Trophoblast cell (in vitro differentiated cells and primary cell): Measurements from ENCODE around the gene N4BP2L2.

Experiments
- DNase-seq, 2 donors: peaks; one replicate each; pipeline ENCODE4 v3.0.0-alpha.2; 2016
- H2AFZ ChIP-seq: 2 replicates; pipeline ENCODE4 v1.6.1; 2013; ENCODE audit warnings: low read length, moderate library complexity, mild to moderate bottlenecking; ENCODE audit not compliant: insufficient read depth, poor library complexity
- H2AK5ac ChIP-seq: 2 replicates; pipeline ENCODE4 v1.6.1; 2013; ENCODE audit warnings: mild to moderate bottlenecking, low read length
- H2BK120ac ChIP-seq: 2 replicates; pipeline ENCODE4 v1.6.1; 2013; ENCODE audit warnings: low read length, mild to moderate bottlenecking, moderate library complexity; ENCODE audit not compliant: insufficient read depth, poor library complexity
- H2BK12ac ChIP-seq: 2 replicates; pipeline ENCODE4 v1.6.1; 2013; ENCODE audit warnings: mild to moderate bottlenecking, low read length, moderate library complexity
- H2BK5ac ChIP-seq: 2 replicates; pipeline ENCODE4 v1.6.1; 2013; ENCODE audit warnings: low read length, low read depth, moderate library complexity, mild to moderate bottlenecking; ENCODE audit not compliant: poor library complexity
- H3K14ac ChIP-seq: 2 replicates; pipeline ENCODE4 v1.6.1; 2013; ENCODE audit warnings: mild to moderate bottlenecking, low read length
- H3K18ac ChIP-seq: 2 replicates; pipeline ENCODE4 v1.6.1; 2013; ENCODE audit warnings: mild to moderate bottlenecking, low read length
- H3K23ac ChIP-seq: 2 replicates; pipeline ENCODE4 v1.6.1; 2013; ENCODE audit warnings: low read length
- H3K27ac ChIP-seq: 2 replicates; pipeline ENCODE4 v1.5.1; 2013; ENCODE audit warnings: low read depth, mild to moderate bottlenecking, inconsistent platforms, low read length, moderate library complexity
- H3K27me3 ChIP-seq: 2 replicates; pipeline ENCODE4 v1.6.1; 2013; ENCODE audit warnings: inconsistent platforms, mild to moderate bottlenecking, low read length, moderate library complexity; ENCODE audit not compliant: insufficient read depth
- H3K36me3 ChIP-seq, 2 experiments: 1 replicate in 1 of 2; 2 replicates in 1 of 2; pipeline ENCODE4 v1.6.1; 2013; ENCODE audit warnings: low read length in 2 of 2, mild to moderate bottlenecking in 2 of 2, moderate library complexity in 1 of 2; ENCODE audit not compliant: insufficient read depth in 2 of 2, control insufficient read depth in 1 of 2
- H3K4ac ChIP-seq: 2 replicates; pipeline ENCODE4 v1.6.1; 2013; ENCODE audit warnings: low read depth, mild to moderate bottlenecking, low read length, moderate library complexity
- H3K4me1 ChIP-seq, 2 experiments: 1 replicate in 1 of 2; 2 replicates in 1 of 2; pipeline ENCODE4 v1.6.1; 2013; ENCODE audit warnings: low read length in 2 of 2, mild to moderate bottlenecking in 2 of 2, moderate library complexity in 1 of 2; ENCODE audit not compliant: insufficient read depth in 2 of 2, control insufficient read depth in 1 of 2
- H3K4me2 ChIP-seq: 2 replicates; pipeline ENCODE4 v1.6.1; 2013; ENCODE audit warnings: inconsistent platforms, mild to moderate bottlenecking, low read length, moderate library complexity
- H3K4me3 ChIP-seq: 2 replicates; pipeline ENCODE4 v1.5.1; 2013; ENCODE audit warnings: mild to moderate bottlenecking, low read depth, low read length, inconsistent platforms
- H3K79me1 ChIP-seq: one replicate; pipeline ENCODE4 v1.6.1; 2013; ENCODE audit warnings: low read length
- H3K79me2 ChIP-seq: 2 replicates; pipeline ENCODE4 v1.6.1; 2013; ENCODE audit warnings: low read length, mild to moderate bottlenecking; ENCODE audit not compliant: control insufficient read depth, insufficient read depth, poor library complexity
- H3K9ac ChIP-seq: 2 replicates; pipeline ENCODE4 v1.6.1; 2013; ENCODE audit warnings: mild to moderate bottlenecking, low read length
- H3K9me3 ChIP-seq: 2 replicates; pipeline ENCODE4 v1.6.1; 2013; ENCODE audit warnings: low read depth, mild to moderate bottlenecking, control low read depth, inconsistent platforms, low read length; ENCODE audit not compliant: insufficient read depth
- H4K12ac ChIP-seq: 2 replicates; pipeline ENCODE4 v1.6.1; 2013; ENCODE audit warnings: low read depth, mild to moderate bottlenecking, low read length, moderate library complexity
- H4K8ac ChIP-seq: 2 replicates; pipeline ENCODE4 v1.6.1; 2013; ENCODE audit warnings: low read depth, mild to moderate bottlenecking, low read length, moderate library complexity
- H4K91ac ChIP-seq: one replicate; pipeline ENCODE4 v1.6.1; 2013; ENCODE audit warnings: low read depth, mild to moderate bottlenecking, low read length, moderate library complexity
- WGBS: extraction: QIAGEN DNeasy Blood & Tissue Kit; methylation state at CpG from one replicate; pipeline ENCODE4 v1.1.7; 2013; ENCODE audit warnings: missing lambda C conversion rate; ENCODE audit not compliant: insufficient read length, insufficient coverage; ENCODE audit errors: extremely low coverage; 5-methylcytosine and 5-hydroxymethylcytosine counted together

N4BP2L2 gene

DNA sequence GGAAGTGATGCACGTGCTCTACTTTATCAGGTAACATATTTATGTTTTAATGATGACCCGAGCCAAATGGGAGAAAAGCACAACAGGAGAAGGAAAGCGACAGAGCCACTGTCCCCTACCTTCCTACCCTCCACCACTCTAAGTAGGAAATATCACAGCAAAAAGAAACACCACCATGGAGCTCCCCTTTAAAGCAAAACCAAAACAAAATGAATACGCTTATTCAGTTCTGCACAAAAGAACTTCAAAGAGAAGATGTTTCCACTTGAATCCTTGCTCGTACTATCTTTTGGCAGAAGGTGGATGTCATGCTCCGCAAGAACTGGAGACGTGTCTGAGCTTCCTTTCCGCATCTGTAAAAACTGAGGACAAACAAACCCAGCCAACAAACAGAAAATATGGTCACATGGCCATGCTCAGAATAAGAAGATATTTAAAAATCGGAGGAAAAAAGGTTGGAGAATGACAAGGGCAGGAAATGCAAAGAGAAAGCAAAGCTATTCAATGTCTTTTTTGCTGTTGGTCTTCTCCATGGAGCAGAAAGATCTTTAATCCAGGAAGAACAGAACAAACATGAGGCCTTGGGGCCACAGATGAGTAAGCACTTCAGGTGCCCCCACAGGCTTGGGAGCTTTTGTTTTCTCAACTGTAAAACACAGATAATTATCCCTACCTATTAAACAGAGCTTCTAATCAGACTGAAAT is 130.1 kb downstream of the N4BP2L2 start:
- Histone ChIP-seq H2BK12ac (no peak overlapping the region), H3K36me3 (no peaks in the 10 kb centered on the region), H3K9me3 (no peaks in the 10 kb centered on the region), H3K27ac (no peak overlapping the region), H3K79me2 (no peaks in the 10 kb centered on the region), H3K4me3 (no peak overlapping the region), H4K12ac (no peak overlapping the region), H2AFZ (no peak overlapping the region), H3K4ac (no peak overlapping the region), H2BK5ac (no peak overlapping the region), H4K8ac (no peak overlapping the region), H2BK120ac (no peak overlapping the region), H3K4me1 (peaks cover 2 to 4% of the 10 kb centered on the region in 2 experiments), H3K79me1 (no peaks in the 10 kb centered on the region), H3K4me2 (no peak overlapping the region), H3K9ac (no peak overlapping the region), H3K18ac (no peak overlapping the region), H4K91ac (no peak overlapping the region), H3K23ac (no peak overlapping the region), H3K14ac (no peak overlapping the region), H3K27me3 (no peaks in the 10 kb centered on the region), H2AK5ac (no peak overlapping the region)
- DNase-seq = no peak
- WGBS = no CpG with 5 or more reads among the region's 9 CpGs

- H3K36me3 ChIP-seq = no peaks in the 10 kb centered on the region
These were observed 130.7 kb downstream of the N4BP2L2 start for GRCh38 chr13:32407854-32408253.

DNA sequence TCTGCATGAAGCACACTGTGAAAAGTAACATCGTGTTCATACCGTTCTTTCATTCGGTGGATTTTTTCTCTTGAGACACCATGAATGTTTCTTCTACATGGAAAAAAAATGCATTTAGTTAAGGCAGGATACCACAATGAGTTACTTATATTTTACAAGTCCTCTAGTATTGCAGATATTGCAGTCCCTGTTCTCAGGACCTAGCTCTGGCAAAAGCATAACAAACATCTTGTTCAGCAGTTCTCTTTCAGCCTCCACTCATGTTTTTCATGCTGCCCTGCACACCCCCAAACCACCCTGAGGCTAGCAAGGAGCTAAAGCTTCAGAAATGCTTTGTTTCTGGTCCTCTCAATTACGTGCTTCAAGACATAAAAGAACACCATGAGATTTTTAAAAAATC is 135.5 kb downstream of the N4BP2L2 start:
- no CpG with 5 or more reads among the region's 4 CpGs for WGBS
- Histone ChIP-seq H2AFZ (no peak overlapping the region), H4K12ac (no peak overlapping the region), H3K4ac (no peak overlapping the region), H3K27ac (no peak overlapping the region), H3K4me2 (no peak overlapping the region), H3K4me1 (no peaks in the 10 kb centered on the region), H3K9me3 (no peaks in the 10 kb centered on the region), H3K79me1 (no peaks in the 10 kb centered on the region), H3K14ac (no peak overlapping the region), H2BK12ac (no peak overlapping the region), H2AK5ac (no peak overlapping the region), H2BK120ac (no peak overlapping the region), H3K27me3 (no peaks in the 10 kb centered on the region), H3K18ac (no peak overlapping the region), H4K8ac (no peak overlapping the region), H2BK5ac (no peak overlapping the region), H3K9ac (no peak overlapping the region), H4K91ac (no peak overlapping the region), H3K79me2 (no peaks in the 10 kb centered on the region), H3K23ac (no peak overlapping the region), H3K4me3 (no peak overlapping the region), H3K36me3 (no peaks in the 10 kb centered on the region)
- no peak for DNase-seq

More at GRCh38 chr13:32407854-32408253, 130.7 kb downstream of the N4BP2L2 start:
- no peak overlapping the region for H4K12ac ChIP-seq
- no peak overlapping the region for H2BK120ac ChIP-seq
- H2AFZ ChIP-seq = no peak overlapping the region
- WGBS = no CpG with 5 or more reads among the region's 6 CpGs
- H2BK12ac ChIP-seq = no peak overlapping the region
- no peak overlapping the region for H2BK5ac ChIP-seq
- H3K4me1 ChIP-seq = peaks cover 2 to 4% of the 10 kb centered on the region in 2 experiments
- H3K4me3 ChIP-seq = no peak overlapping the region
- no peaks in the 10 kb centered on the region for H3K27me3 ChIP-seq
- H3K14ac ChIP-seq = no peak overlapping the region
- no peak overlapping the region for H3K4ac ChIP-seq
- no peak overlapping the region for H3K9ac ChIP-seq
- no peak overlapping the region for H2AK5ac ChIP-seq
- H3K79me1 ChIP-seq = no peaks in the 10 kb centered on the region
- H3K9me3 ChIP-seq = no peaks in the 10 kb centered on the region
- H4K91ac ChIP-seq = no peak overlapping the region
- H4K8ac ChIP-seq = no peak overlapping the region
- DNase-seq = no peak
- no peaks in the 10 kb centered on the region for H3K79me2 ChIP-seq
- H3K4me2 ChIP-seq = no peak overlapping the region
- H3K27ac ChIP-seq = no peak overlapping the region
- H3K18ac ChIP-seq = no peak overlapping the region
- no peak overlapping the region for H3K23ac ChIP-seq

DNA sequence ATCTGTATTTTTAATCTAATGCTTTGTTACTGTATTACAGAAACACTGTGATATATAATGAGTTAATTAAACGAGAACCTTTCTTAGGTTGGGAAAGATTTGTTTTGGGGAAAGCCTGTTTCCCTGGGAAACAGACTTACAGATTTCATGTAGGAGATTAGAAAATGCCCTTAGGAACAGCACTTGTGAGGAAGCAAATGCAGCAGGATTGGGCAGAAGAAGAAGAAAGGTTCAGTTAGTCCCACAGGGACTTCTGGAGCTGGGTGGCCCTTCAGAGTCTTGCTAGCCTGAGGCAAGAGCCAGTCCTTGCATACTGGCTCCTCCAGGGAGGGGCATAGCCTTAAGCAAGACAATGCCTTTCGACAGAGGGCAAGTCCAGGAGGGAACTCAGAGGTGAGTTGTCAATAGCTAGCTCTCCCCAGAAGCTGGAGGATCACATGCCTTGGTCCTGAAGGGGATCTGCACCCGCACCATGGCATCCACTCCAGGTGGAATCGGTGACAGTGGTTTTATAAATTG is 147.4 kb downstream of the N4BP2L2 start:
- Histone ChIP-seq H3K27me3 (no peaks in the 10 kb centered on the region), H3K36me3 (peaks cover 0 to 3% of the 10 kb centered on the region in 2 experiments), H4K12ac (no peak overlapping the region), H3K4ac (no peak overlapping the region), H3K9me3 (no peaks in the 10 kb centered on the region), H3K18ac (no peak overlapping the region), H4K91ac (no peak overlapping the region), H3K79me1 (no peaks in the 10 kb centered on the region), H3K27ac (no peak overlapping the region), H2AFZ (no peak overlapping the region), H2AK5ac (no peak overlapping the region), H3K4me2 (no peak overlapping the region), H3K79me2 (no peaks in the 10 kb centered on the region), H3K14ac (no peak overlapping the region), H2BK120ac (no peak overlapping the region), H3K9ac (no peak overlapping the region), H2BK5ac (no peak overlapping the region), H4K8ac (no peak overlapping the region), H3K23ac (no peak overlapping the region), H3K4me3 (no peak overlapping the region), H2BK12ac (no peak overlapping the region), H3K4me1 (peaks cover 0 to 2% of the 10 kb centered on the region in 2 experiments)
- peak; percentile 90 to 97 for DNase-seq
- no CpG with 5 or more reads among the region's 4 CpGs for WGBS
